GM04504 (cell line): Measurements from ENCODE around the gene COL2A1.

Experiments used
- DNase-seq: peaks from one replicate; pipeline ENCODE4 v3.0.0-alpha.2; 2012; ENCODE audit warnings: low read depth

COL2A1 gene

GRCh38 chr12:48004053-48004941 is at the start of gene COL2A1:
Gene COL2A1 (minus strand): TSS chr12:48004476. CDS start chr12:48004321, 155 bp downstream.
- no peak for DNase-seq

- DNase-seq, result no peak
Observed at GRCh38 chr12:48053883-48054282, 49.6 kb upstream of the COL2A1 start.

- no peak for DNase-seq
Observed at GRCh38 chr12:48053122-48053521, 48.8 kb upstream of the COL2A1 start.

GRCh38 chr12:48051681-48052080 is 47.4 kb upstream of the COL2A1 start:
- DNase-seq, result no peak

- DNase-seq, result no peak
Observed at GRCh38 chr12:48050174-48050573, 45.9 kb upstream of the COL2A1 start.

GRCh38 chr12:48045965-48046518 is 41.8 kb upstream of the COL2A1 start:
- DNase-seq, result no peak

- no peak for DNase-seq
Observed at GRCh38 chr12:48045061-48045846, 41.0 kb upstream of the COL2A1 start.

- DNase-seq, result no peak
Observed at GRCh38 chr12:48044396-48044795, 40.1 kb upstream of the COL2A1 start.

GRCh38 chr12:48043771-48044170 is 39.5 kb upstream of the COL2A1 start:
- DNase-seq, result no peak

- DNase-seq, result no peak
Observed at GRCh38 chr12:48041591-48042423, 37.5 kb upstream of the COL2A1 start.

GRCh38 chr12:48040354-48040753 is 36.1 kb upstream of the COL2A1 start:
- no peak for DNase-seq

- DNase-seq, result no peak
Observed at GRCh38 chr12:48039151-48039550, 34.9 kb upstream of the COL2A1 start.

- no peak for DNase-seq
Observed at GRCh38 chr12:48038085-48038484, 33.8 kb upstream of the COL2A1 start.

GRCh38 chr12:48037267-48037915 is 33.1 kb upstream of the COL2A1 start:
- no peak for DNase-seq

GRCh38 chr12:48036818-48037217 is 32.5 kb upstream of the COL2A1 start:
- DNase-seq, result no peak

- DNase-seq, result no peak
Observed at GRCh38 chr12:48034835-48035805, 30.8 kb upstream of the COL2A1 start.

- DNase-seq, result no peak
Observed at GRCh38 chr12:48033451-48033850, 29.2 kb upstream of the COL2A1 start.

- no peak for DNase-seq
Observed at GRCh38 chr12:48032597-48032996, 28.3 kb upstream of the COL2A1 start.

- DNase-seq, result no peak
Observed at GRCh38 chr12:48031135-48031960, 27.1 kb upstream of the COL2A1 start.
